ENCODE results near the gene COL18A1. TPM values are rescaled to one million over a fixed set of nuclear protein-coding genes. Genes with fewer than 3 reads are reported as not detected.

Gene COL18A1
- total and polyA plus RNA-seq, 9 of the 15 experiments (the other 6 are each of a cell fraction or from before 2014, with no cell fraction given): 0.14 to 16.4 (median 2.0) TPM

- TF ChIP-seq STAT5B (CRISPR knock-in tag; IDR thresholded peaks at IDR 0.05) (no peak), ZNF583 (CRISPR knock-in tag; IDR thresholded peaks at IDR 0.05) (peak; percentile 46; the same call in 1 of the 2 replicates), NR4A1 (CRISPR knock-in tag; IDR thresholded peaks at IDR 0.05) (no peak), NR4A1 (tag; IDR thresholded peaks at IDR 0.05) (0 out of 2 replicates have a peak, but pooled peaks have one; percentile 4), HSF4 (CRISPR knock-in tag; IDR thresholded peaks at IDR 0.05; ENCODE audit: borderline replicate concordance) (peak; percentile 63; the same call in 1 of the 2 replicates), RBBP5 (IDR thresholded peaks at IDR 0.05; ENCODE audit: borderline replicate concordance, insufficient read depth, low read length, poor library complexity, severe bottlenecking) (no peak), C11orf30 (IDR thresholded peaks at IDR 0.05; ENCODE audit: low read depth) (no peak), HOMEZ (CRISPR knock-in tag; IDR thresholded peaks at IDR 0.05) (peak; percentile 65; the same call in 1 of the 2 replicates), ZBTB12 (CRISPR knock-in tag; IDR thresholded peaks at IDR 0.05) (no peak), ZNF830 (CRISPR knock-in tag; IDR thresholded peaks at IDR 0.05) (no peak), ZBTB33 (CRISPR knock-in tag; IDR thresholded peaks at IDR 0.05) (0 out of 2 replicates have a peak, but pooled peaks have one; percentile 39), TAF7 (tag; IDR thresholded peaks at IDR 0.05) (no peak; the same call in 1 of the 2 replicates), ZBTB2 (IDR thresholded peaks at IDR 0.05) (no peak), SRSF3 (IDR thresholded peaks at IDR 0.05; ENCODE audit: insufficient read depth, low read length) (no peak), ZNF507 (tag; conservative IDR thresholded peaks at IDR 0.05) (no peak), MAZ (CRISPR knock-in tag; conservative IDR thresholded peaks at IDR 0.05 in 1 of 2, IDR thresholded peaks at IDR 0.05 in 1 of 2) (no peak), USF1 (CRISPR knock-in tag; IDR thresholded peaks at IDR 0.05) (no peak), ZNF184 (CRISPR knock-in tag; IDR thresholded peaks at IDR 0.05) (no peak), RBFOX2 (IDR thresholded peaks at IDR 0.05; ENCODE audit: low read depth, low read length) (no peak), NUFIP1 (IDR thresholded peaks at IDR 0.05; ENCODE audit: partially characterized antibody) (no peak)
These were observed 6.8 kb downstream of the COL18A1 start (continued) for GRCh38 chr21:45411810-45412206.
